Lung (tissue), 12 donors: ENCODE results near the gene SYNE1. TPM values are rescaled to one million over a fixed set of nuclear protein-coding genes. Genes with fewer than 3 reads are reported as not detected.

Source experiments
- ATAC-seq: fragments of 200-7000 bp; cut with Tn5 transposase; one replicate; pipeline ENCODE4 v1.9.1; 2020; ENCODE audit warnings: moderate number of reproducible peaks; ENCODE audit not compliant: insufficient read depth, low FRiP score
- DNase-seq, 3 donors: peaks; one replicate each; pipeline ENCODE4 v3.0.0-alpha.2; 2013 to 2017
- H3K27ac ChIP-seq, 2 donors: one replicate each; pipeline ENCODE4 v1.5.1; 2013; ENCODE audit warnings: mild to moderate bottlenecking in 2 of 2, moderate library complexity in 2 of 2, control low read depth in 1 of 2, inconsistent platforms in 1 of 2, low read depth in 1 of 2, low read length in 1 of 2
- H3K27me3 ChIP-seq, 3 donors: one replicate each; pipeline ENCODE4 v1.5.1; 2013; ENCODE audit warnings: low read length in 2 of 3; ENCODE audit not compliant: control insufficient read depth in 3 of 3, insufficient read depth in 3 of 3
- H3K36me3 ChIP-seq, 4 donors: one replicate each; pipeline ENCODE4 v1.5.1; 2013; ENCODE audit warnings: low read length in 4 of 4, mild to moderate bottlenecking in 1 of 4, moderate library complexity in 1 of 4; ENCODE audit not compliant: control insufficient read depth in 4 of 4, insufficient read depth in 4 of 4
- H3K4me1 ChIP-seq, 5 donors: one replicate each; pipeline ENCODE4 v1.5.1; 2013; ENCODE audit warnings: low read length in 5 of 5, mild to moderate bottlenecking in 2 of 5, moderate library complexity in 1 of 5; ENCODE audit not compliant: control insufficient read depth in 5 of 5, insufficient read depth in 5 of 5
- H3K4me3 ChIP-seq: one replicate; pipeline ENCODE4 v1.5.1; 2013; ENCODE audit warnings: mild to moderate bottlenecking, control low read depth, moderate library complexity
- H3K9ac ChIP-seq, 2 donors: one replicate each; pipeline ENCODE4 v1.5.1; 2013; ENCODE audit warnings: low read length in 2 of 2, control low read depth in 1 of 2; ENCODE audit not compliant: insufficient read depth in 1 of 2
- H3K9me3 ChIP-seq, 4 donors: one replicate each; pipeline ENCODE4 v1.5.1; 2013; ENCODE audit warnings: low read length in 3 of 4, mild to moderate bottlenecking in 1 of 4, moderate library complexity in 1 of 4; ENCODE audit not compliant: control insufficient read depth in 4 of 4, insufficient read depth in 3 of 4
- WGBS, 2 donors: extraction: QIAGEN DNeasy Blood & Tissue Kit; methylation state at CpG; one replicate each; pipeline ENCODE4 v1.1.7; 2013; 5-methylcytosine and 5-hydroxymethylcytosine counted together
- polyA plus RNA-seq, 2 donors: library from polyadenylated mRNA; stranded (reverse); fragments of 200-250 nt; gene quantifications; one replicate each; pipeline ENCODE4 v1.2.1, GENCODE V29; 2013
- total RNA-seq, 2 donors: library from RNA; depleted of rRNA in 1 of 2; stranded (reverse); fragments of >200 nt in 1 of 2; gene quantifications; one replicate each; pipeline ENCODE4 v1.2.1, GENCODE V29; 2014 to 2021
- TF ChIP-seq, protein P1 (sequence below): IDR thresholded peaks from 2 replicates; pipeline ENCODE4 v1.5.1; 2012; ENCODE audit warnings: mild to moderate bottlenecking; ENCODE audit errors: control extremely low read depth, extremely low read depth
- donor health status: control.
- donor health status: control.
- donor health status: Bipolar disorder and iron deficiency.
- donor health status: healthy.
- donor health status: DM: yes; HTN: yes; CAD: no.

The SYNE1 gene
- total and polyA plus RNA-seq, 4 donors: 26.4 to 352 (median 131) TPM

DNA sequence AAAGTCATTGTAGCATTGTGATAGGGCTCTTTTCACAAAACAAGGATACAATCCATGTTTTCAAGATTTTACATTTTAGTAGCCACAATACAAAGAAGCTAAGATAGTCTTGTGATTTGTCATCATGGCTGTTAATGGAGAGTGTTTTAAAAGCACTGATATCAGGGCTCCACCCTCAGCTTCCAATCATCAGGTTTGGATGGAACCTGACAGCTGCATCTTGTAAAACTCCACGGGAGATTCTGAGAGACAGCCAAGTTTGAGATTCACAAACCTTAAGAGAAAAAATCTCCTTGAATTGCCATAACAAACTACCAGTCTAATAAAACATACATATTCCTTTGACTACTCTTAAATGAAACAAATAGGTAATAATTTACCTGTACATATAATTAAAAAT lies 549.5 kb downstream of the SYNE1 start:
- TF ChIP-seq, protein P1, sequence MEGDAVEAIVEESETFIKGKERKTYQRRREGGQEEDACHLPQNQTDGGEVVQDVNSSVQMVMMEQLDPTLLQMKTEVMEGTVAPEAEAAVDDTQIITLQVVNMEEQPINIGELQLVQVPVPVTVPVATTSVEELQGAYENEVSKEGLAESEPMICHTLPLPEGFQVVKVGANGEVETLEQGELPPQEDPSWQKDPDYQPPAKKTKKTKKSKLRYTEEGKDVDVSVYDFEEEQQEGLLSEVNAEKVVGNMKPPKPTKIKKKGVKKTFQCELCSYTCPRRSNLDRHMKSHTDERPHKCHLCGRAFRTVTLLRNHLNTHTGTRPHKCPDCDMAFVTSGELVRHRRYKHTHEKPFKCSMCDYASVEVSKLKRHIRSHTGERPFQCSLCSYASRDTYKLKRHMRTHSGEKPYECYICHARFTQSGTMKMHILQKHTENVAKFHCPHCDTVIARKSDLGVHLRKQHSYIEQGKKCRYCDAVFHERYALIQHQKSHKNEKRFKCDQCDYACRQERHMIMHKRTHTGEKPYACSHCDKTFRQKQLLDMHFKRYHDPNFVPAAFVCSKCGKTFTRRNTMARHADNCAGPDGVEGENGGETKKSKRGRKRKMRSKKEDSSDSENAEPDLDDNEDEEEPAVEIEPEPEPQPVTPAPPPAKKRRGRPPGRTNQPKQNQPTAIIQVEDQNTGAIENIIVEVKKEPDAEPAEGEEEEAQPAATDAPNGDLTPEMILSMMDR: no peak
- no peak overlapping the region for H3K4me3 ChIP-seq
- H3K36me3 ChIP-seq: no peaks in the 10 kb centered on the region
- WGBS, 2 donors: 65 to 74% methylated on average over 1 of the region's 1 CpG
- ATAC-seq (no peak), DNase-seq (no peak)
- no peak overlapping the region for H3K9ac ChIP-seq
- no peaks in the 10 kb centered on the region for H3K27me3 ChIP-seq
- H3K27ac ChIP-seq: no peak overlapping the region
- peaks cover 0 to 1% (median 0%) of the 10 kb centered on the region in 4 donors for H3K9me3 ChIP-seq
- H3K4me1 ChIP-seq: peaks cover 0 to 5% (median 0%) of the 10 kb centered on the region in 5 donors

DNA sequence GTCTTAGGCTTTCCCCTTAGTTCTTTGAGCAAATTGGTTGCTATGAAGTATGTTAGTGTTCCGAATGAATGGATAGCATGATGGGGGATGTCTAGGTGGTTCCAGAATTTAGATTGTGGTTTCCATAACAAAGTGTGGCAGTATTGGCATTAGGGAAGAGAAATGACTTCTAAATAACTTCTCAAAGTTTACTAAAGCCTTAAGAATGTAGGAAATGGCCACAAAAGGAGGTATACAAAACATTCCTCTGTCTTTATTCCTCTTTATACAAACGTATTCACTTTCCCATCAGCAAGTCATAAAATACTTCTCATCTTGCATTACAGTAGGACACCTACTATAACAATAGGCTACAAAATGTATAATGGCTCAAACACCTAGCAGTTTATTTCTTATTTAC lies 550.1 kb downstream of the SYNE1 start:
- H3K36me3 ChIP-seq: no peaks in the 10 kb centered on the region
- 58 to 72% methylated on average over 2 of the region's 2 CpGs for WGBS, 2 donors
- TF ChIP-seq, protein P1: no peak
- H3K4me3 ChIP-seq: no peak overlapping the region
- no peak overlapping the region for H3K27ac ChIP-seq
- H3K4me1 ChIP-seq: peaks cover 0 to 5% (median 0%) of the 10 kb centered on the region in 5 donors
- H3K27me3 ChIP-seq: no peaks in the 10 kb centered on the region
- H3K9ac ChIP-seq: no peak overlapping the region
- DNase-seq: no peak
- peaks cover 0 to 1% (median 0%) of the 10 kb centered on the region in 4 donors for H3K9me3 ChIP-seq
- ATAC-seq: no peak

DNA sequence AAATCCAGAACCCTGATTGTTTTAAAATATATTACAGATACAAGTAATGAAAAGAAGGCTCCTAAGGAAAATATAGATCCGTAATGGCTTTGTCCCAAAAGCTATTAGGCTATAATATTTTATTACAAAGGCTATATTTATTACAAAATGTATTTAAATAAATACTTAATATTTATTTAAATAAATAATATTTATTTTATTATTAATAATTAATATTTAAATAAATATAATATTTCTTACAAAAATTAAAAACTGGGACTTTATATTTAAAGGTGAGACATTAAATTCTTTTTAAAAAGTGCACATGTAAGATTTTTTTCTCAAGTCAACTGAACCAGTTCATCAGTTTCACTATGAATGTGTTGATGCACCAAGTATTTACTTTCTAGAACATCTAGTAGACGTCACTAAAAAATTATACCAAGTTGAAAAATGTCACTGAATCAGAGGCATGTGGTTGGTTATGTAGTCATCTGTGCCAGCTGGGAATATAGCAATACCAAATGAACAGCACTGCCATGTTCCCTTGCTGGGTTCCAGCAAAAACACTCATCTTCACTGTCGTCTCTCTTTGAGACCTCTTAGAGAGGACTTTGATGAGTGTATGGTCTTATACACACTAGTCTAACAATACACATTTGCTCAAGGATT lies 550.8 kb downstream of the SYNE1 start:
- no peak overlapping the region for H3K27ac ChIP-seq
- peaks cover 0 to 3% (median 0%) of the 10 kb centered on the region in 5 donors for H3K4me1 ChIP-seq
- no peaks in the 10 kb centered on the region for H3K27me3 ChIP-seq
- no peaks in the 10 kb centered on the region for H3K36me3 ChIP-seq
- H3K9me3 ChIP-seq: peaks cover 0 to 1% (median 0%) of the 10 kb centered on the region in 4 donors
- 81 to 87% methylated on average over 3 of the region's 3 CpGs for WGBS, 2 donors
- TF ChIP-seq, protein P1: no peak
- H3K9ac ChIP-seq: no peak overlapping the region
- no peak overlapping the region for H3K4me3 ChIP-seq
- DNase-seq (no peak), ATAC-seq (no peak)

DNA sequence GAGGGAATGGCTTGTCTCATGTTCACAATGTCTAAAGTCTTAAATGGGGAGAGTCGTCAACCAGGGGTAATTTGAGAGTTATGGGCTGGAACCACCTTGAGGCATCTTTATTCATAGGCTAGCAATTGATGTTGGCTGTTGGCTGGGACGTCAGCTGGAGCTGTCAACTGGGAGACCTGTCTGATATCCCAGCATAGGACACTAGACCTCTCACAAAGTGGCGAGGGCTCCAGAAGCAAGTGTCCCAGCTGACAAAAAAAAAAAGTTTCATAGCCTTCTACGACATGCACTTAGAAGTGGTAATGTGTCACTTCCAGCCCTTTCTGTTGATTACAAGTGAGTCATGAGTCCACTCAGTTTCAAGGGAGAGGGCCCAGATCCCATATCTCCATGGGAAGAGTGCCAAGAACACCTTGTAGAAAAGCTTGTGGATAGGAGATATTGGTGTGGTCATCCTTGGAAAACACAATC lies 551.7 kb downstream of the SYNE1 start:
- Histone ChIP-seq H3K9me3 (peaks cover 0 to 1% (median 0%) of the 10 kb centered on the region in 4 donors), H3K4me1 (peaks cover 0 to 3% (median 0%) of the 10 kb centered on the region in 5 donors), H3K27me3 (no peaks in the 10 kb centered on the region), H3K27ac (no peak overlapping the region), H3K9ac (no peak overlapping the region), H3K36me3 (no peaks in the 10 kb centered on the region), H3K4me3 (no peak overlapping the region)
- ATAC-seq (no peak), DNase-seq (no peak)
- TF ChIP-seq, protein P1: no peak
- WGBS, 2 donors: 84 to 92% methylated on average over 4 of the region's 4 CpGs
